MM.1S (cell line): Measurements from ENCODE around the gene RGMA.

ENCODE experiments used
- DNase-seq: peaks from one replicate; pipeline ENCODE4 v3.0.0-alpha.2; 2015
- H2AFZ ChIP-seq: fragments of 300-600 bp; sonication (generic); 2 replicates; pipeline ENCODE4 v1.6.0; 2016; ENCODE audit warnings: antibody characterized with exemption, low read length
- H3F3A ChIP-seq: fragments of 300-600 bp; sonication (generic); 2 replicates; pipeline ENCODE4 v1.6.1; 2016; ENCODE audit warnings: mild to moderate bottlenecking, antibody characterized with exemption, low read length, moderate library complexity, mixed read lengths; ENCODE audit not compliant: insufficient read depth
- H3K27ac ChIP-seq: fragments of 300-600 bp; sonication (generic); 2 replicates; pipeline ENCODE4 v1.5.1; 2016; ENCODE audit warnings: mild to moderate bottlenecking, low read length
- H3K27me3 ChIP-seq: fragments of 300-600 bp; sonication (generic); replicated peaks from 2 replicates; pipeline ENCODE4 v1.6.0; 2016; ENCODE audit warnings: low read length; ENCODE audit not compliant: insufficient read depth
- H3K36me3 ChIP-seq: fragments of 300-600 bp; sonication (generic); replicated peaks from 2 replicates; pipeline ENCODE4 v1.6.1; 2016; ENCODE audit warnings: mild to moderate bottlenecking, low read length, mixed read lengths; ENCODE audit not compliant: insufficient read depth
- H3K4me1 ChIP-seq: fragments of 300-600 bp; sonication (generic); 2 replicates; pipeline ENCODE4 v1.6.1; 2016; ENCODE audit warnings: low read length, mixed read lengths
- H3K4me2 ChIP-seq: fragments of 300-600 bp; sonication (generic); 2 replicates; pipeline ENCODE4 v1.6.0; 2016; ENCODE audit warnings: low read depth, low read length
- H3K4me3 ChIP-seq: fragments of 300-600 bp; sonication (generic); 2 replicates; pipeline ENCODE4 v1.5.1; 2016; ENCODE audit warnings: low read length, mixed read lengths
- H3K79me2 ChIP-seq: fragments of 300-600 bp; sonication (generic); 2 replicates; pipeline ENCODE4 v1.6.1; 2016; ENCODE audit warnings: mixed run types, low read length, mixed read lengths
- H3K9ac ChIP-seq: fragments of 300-600 bp; sonication (generic); 2 replicates; pipeline ENCODE4 v1.6.1; 2016; ENCODE audit warnings: low read length, mixed read lengths
- H3K9me2 ChIP-seq: fragments of 300-600 bp; sonication (generic); replicated peaks from 2 replicates; pipeline ENCODE4 v1.6.1; 2016; ENCODE audit warnings: mild to moderate bottlenecking, low read length, mixed read lengths; ENCODE audit not compliant: insufficient read depth
- H3K9me3 ChIP-seq: fragments of 300-600 bp; sonication (generic); replicated peaks from 2 replicates; pipeline ENCODE4 v1.6.1; 2016; ENCODE audit warnings: mild to moderate bottlenecking, low read length, mixed read lengths; ENCODE audit not compliant: insufficient read depth
- H4K20me1 ChIP-seq: fragments of 300-600 bp; sonication (generic); 2 replicates; pipeline ENCODE4 v1.6.1; 2016; ENCODE audit warnings: mild to moderate bottlenecking, low read length, moderate library complexity, mixed read lengths; ENCODE audit not compliant: insufficient read depth
- CTCF ChIP-seq: fragments of 300-600 bp; sonication (generic); IDR thresholded peaks from 2 replicates; pipeline ENCODE4 v1.5.1; 2016; ENCODE audit warnings: antibody characterized with exemption, low read length, mixed read lengths
- EZH2 ChIP-seq: fragments of 300-600 bp; sonication (generic); optimal IDR thresholded peaks from 2 replicates; pipeline ENCODE3; 2017; ENCODE audit warnings: low read depth, mild to moderate bottlenecking, antibody characterized with exemption, low read length, mixed read lengths
- EZH2phosphoT487 ChIP-seq: fragments of 300-600 bp; sonication (generic); IDR thresholded peaks from 2 replicates; pipeline ENCODE4 v1.6.1; 2018; ENCODE audit warnings: antibody characterized with exemption, low read length

RGMA gene

GRCh38 chr15:93076217-93076616, 12.8 kb downstream of the RGMA start:
- no peaks in the 10 kb centered on the region for H3K9me2 ChIP-seq
- no peak overlapping the region for H3K27ac ChIP-seq
- no peaks in the 10 kb centered on the region for H3K36me3 ChIP-seq
- H3K9ac ChIP-seq: no peak overlapping the region
- no peaks in the 10 kb centered on the region for H3K4me1 ChIP-seq
- H3K79me2 ChIP-seq: no peaks in the 10 kb centered on the region
- H3F3A ChIP-seq: no peaks in the 10 kb centered on the region
- H3K4me3 ChIP-seq: no peak overlapping the region
- TF ChIP-seq EZH2 (no peak), CTCF (no peak), EZH2phosphoT487 (no peak)
- no peak overlapping the region for H3K4me2 ChIP-seq
- H4K20me1 ChIP-seq: no peaks in the 10 kb centered on the region
- no peak for DNase-seq
- peaks cover 16% of the 10 kb centered on the region for H3K27me3 ChIP-seq
- H2AFZ ChIP-seq: no peak overlapping the region
- no peaks in the 10 kb centered on the region for H3K9me3 ChIP-seq

- Histone ChIP-seq H3K27ac (no peak overlapping the region), H4K20me1 (no peaks in the 10 kb centered on the region), H3K4me1 (no peaks in the 10 kb centered on the region), H3K9ac (no peak overlapping the region), H3K79me2 (no peaks in the 10 kb centered on the region), H2AFZ (no peak overlapping the region), H3K9me2 (no peaks in the 10 kb centered on the region), H3K27me3 (peaks cover 25% of the 10 kb centered on the region), H3K9me3 (no peaks in the 10 kb centered on the region), H3K4me3 (no peak overlapping the region), H3F3A (no peaks in the 10 kb centered on the region), H3K4me2 (no peak overlapping the region), H3K36me3 (no peaks in the 10 kb centered on the region)
- TF ChIP-seq CTCF (no peak), EZH2phosphoT487 (no peak), EZH2 (no peak)
- DNase-seq: no peak
These were observed 14.4 kb downstream of the RGMA start for GRCh38 chr15:93074599-93074998.

- Histone ChIP-seq H3K36me3 (no peaks in the 10 kb centered on the region), H3K9me3 (no peaks in the 10 kb centered on the region), H3K27me3 (peaks cover 25% of the 10 kb centered on the region), H3K4me2 (no peak overlapping the region), H4K20me1 (no peaks in the 10 kb centered on the region), H2AFZ (no peak overlapping the region), H3K9me2 (no peaks in the 10 kb centered on the region), H3K4me3 (no peak overlapping the region), H3F3A (no peaks in the 10 kb centered on the region), H3K79me2 (no peaks in the 10 kb centered on the region), H3K9ac (no peak overlapping the region), H3K4me1 (no peaks in the 10 kb centered on the region), H3K27ac (no peak overlapping the region)
- DNase-seq: no peak
- TF ChIP-seq CTCF: no peak
- no peak for TF ChIP-seq EZH2
- no peak for TF ChIP-seq EZH2phosphoT487
These were observed 15.5 kb downstream of the RGMA start for GRCh38 chr15:93073465-93073952.
